K562 treated with DMSO at 1 percent for 48 hours (cell line): ENCODE results near the gene ZNF100. TPM values are rescaled to one million over a fixed set of nuclear protein-coding genes. Genes with fewer than 3 reads are reported as not detected.

Experiments used
- total RNA-seq: library from RNA; unstranded; fragments of 300-600 nt; gene quantifications from 2 replicates; pipeline ENCODE4 v1.2.3, GENCODE V29; 2022; ENCODE audit warnings: low replicate concordance; ENCODE audit errors: extremely low read depth

ZNF100 gene
- total RNA-seq, result not detected in 2 replicates

GRCh38 chr19:21767065-21767800, at the start of gene ZNF100:
TSS of gene ZNF100 (minus strand) at chr19:21767579. CDS start at chr19:21767429, 150 bp downstream.

Other genes with a start within 250 kb of the ZNF100 start
- gene ZNF43, start 68.6 kb upstream of the ZNF100 start, total RNA-seq, result not detected in 2 replicates
- not detected in 2 replicates for gene ZNF208, start 243.4 kb upstream of the ZNF100 start, total RNA-seq